Neural cell (in vitro differentiated cells): ENCODE measurements around the gene CACNA1A.

Experiments
- POLR2AphosphoS5 ChIP-seq: IDR thresholded peaks from 2 replicates; pipeline ENCODE4 v1.6.1; 2012
- SMC3 ChIP-seq: fragments of 450-650 bp; conservative IDR thresholded peaks from 2 replicates; pipeline ENCODE4 v1.6.1; 2014; ENCODE audit warnings: antibody characterized with exemption, mild to moderate bottlenecking, moderate library complexity; ENCODE audit not compliant: poor library complexity

- TF ChIP-seq POLR2AphosphoS5, result no peak
- no peak for TF ChIP-seq SMC3
Observed at GRCh38 chr19:13541554-13541953, 35.3 kb upstream of the CACNA1A start.
